GM12878 (cell line): ENCODE measurements around the gene YWHAG. TPM values are rescaled to one million over a fixed set of nuclear protein-coding genes. Genes with fewer than 3 reads are reported as not detected.

Experiments used
- ATAC-seq: fragments of 200-7000 bp; cut with Tn5 transposase; 3 replicates; pipeline ENCODE4 v1.9.1; 2020; ENCODE audit warnings: mild to moderate bottlenecking, moderate library complexity
- BruUV-seq: library from RNA; stranded (reverse); fragments of 400-500 nt; replicated peaks from 2 replicates; lab custom pipeline; 2021; lab: Mats Ljungman, UMichigan
- CTCF ChIA-PET: fragments of 300-600 bp; sonication (Branson Sonifier 250); formaldehyde crosslinking; extraction: SDS; loops from one replicate; lab custom pipeline; 2021; ENCODE audit warnings: inconsistent platforms; lab: Yijun Ruan, JAX
- POLR2A ChIA-PET: fragments of 350-600 bp; formaldehyde crosslinking; extraction: SDS; loops from one replicate; lab custom pipeline; 2021; ENCODE audit warnings: inconsistent platforms; lab: Charles Lee
- RAD21 ChIA-PET: fragments of 300-600 bp; sonication (Branson Sonifier 250); formaldehyde crosslinking; loops from one replicate; lab custom pipeline; 2023; ENCODE audit warnings: antibody characterized with exemption; ENCODE audit not compliant: unreplicated experiment; lab: Charles Lee
- SMC1A ChIA-PET: fragments of 300-600 bp; sonication (Branson Sonifier 250); formaldehyde crosslinking; loops from one replicate; lab custom pipeline; 2023; ENCODE audit not compliant: unreplicated experiment, uncharacterized antibody; lab: Charles Lee
- DNase-seq: peaks from one replicate; pipeline ENCODE4 v3.0.0-alpha.2; 2011; ENCODE audit warnings: low read depth, low spot score
- FAIRE-seq: peaks from 3 replicates; lab custom pipeline; 2011; peaks lifted over from hg19 to GRCh38; lab: Jason Lieb, UNC
- H2AFZ ChIP-seq: 2 replicates; pipeline ENCODE4 v1.6.0; 2011; ENCODE audit warnings: low read depth, low read length, control low read depth; ENCODE audit not compliant: control insufficient read depth
- H3K27ac ChIP-seq: 2 replicates; pipeline ENCODE4 v1.5.1; 2011; ENCODE audit warnings: control low read depth; ENCODE audit not compliant: control insufficient read depth, insufficient read depth
- H3K27me3 ChIP-seq, 2 experiments: replicated peaks in 1 of 2; 2 replicates each; pipeline versions ENCODE4 v1.6.0 to v1.6.1; 2011; ENCODE audit warnings: low read length in 1 of 2; ENCODE audit not compliant: control insufficient read depth in 2 of 2, insufficient read depth in 2 of 2
- H3K36me3 ChIP-seq, 2 experiments: 2 replicates each; pipeline ENCODE4 v1.5.1; 2011; ENCODE audit warnings: low read length in 1 of 2; ENCODE audit not compliant: control insufficient read depth in 2 of 2, insufficient read depth in 2 of 2
- H3K4me1 ChIP-seq: 2 replicates; pipeline ENCODE4 v1.6.1; 2011; ENCODE audit warnings: mild to moderate bottlenecking, low read length, moderate library complexity, mixed read lengths; ENCODE audit not compliant: control insufficient read depth, insufficient read depth
- H3K4me2 ChIP-seq: 2 replicates; pipeline ENCODE4 v1.6.0; 2011; ENCODE audit warnings: control low read depth; ENCODE audit not compliant: control insufficient read depth, insufficient read depth
- H3K4me3 ChIP-seq: fragments of 200-600 bp; sonication (generic); 2 replicates; pipeline ENCODE4 v1.5.1; 2016
- H3K79me2 ChIP-seq: 2 replicates; pipeline ENCODE4 v1.6.0; 2011; ENCODE audit warnings: low read length; ENCODE audit not compliant: control insufficient read depth, insufficient read depth
- H3K9ac ChIP-seq: 2 replicates; pipeline ENCODE4 v1.8.0; 2011; ENCODE audit warnings: low read length, control low read depth, mixed read lengths; ENCODE audit not compliant: control insufficient read depth, insufficient read depth
- H3K9me3 ChIP-seq: replicated peaks from 3 replicates; pipeline ENCODE4 v1.5.1; 2011; ENCODE audit warnings: mild to moderate bottlenecking, low read length; ENCODE audit not compliant: control insufficient read depth, insufficient read depth
- H4K20me1 ChIP-seq: 2 replicates; pipeline ENCODE4 v1.6.0; 2011; ENCODE audit not compliant: control insufficient read depth, insufficient read depth
- CTCF ChIP-seq, 3 experiments: IDR thresholded peaks in 2 of 3; conservative IDR thresholded peaks in 1 of 3; 2 replicates each; pipeline ENCODE4 v1.5.1; 2011; ENCODE audit warnings: low read depth in 3 of 3, low read length in 3 of 3, mild to moderate bottlenecking in 3 of 3, control low read depth in 2 of 3, moderate library complexity in 2 of 3, inconsistent platforms in 1 of 3, mixed read lengths in 1 of 3; ENCODE audit not compliant: control insufficient read depth in 2 of 3, insufficient read depth in 1 of 3; ENCODE audit errors: extremely low read depth in 1 of 3
- ELK1 ChIP-seq: IDR thresholded peaks from 2 replicates; pipeline ENCODE4 v1.6.1; 2012; ENCODE audit warnings: low read depth, low read length, improper control_type of control experiment
- ETV6 ChIP-seq, 2 experiments: fragments of 450-650 bp in 1 of 2; IDR thresholded peaks in 1 of 2; conservative IDR thresholded peaks in 1 of 2; 2 replicates each; pipeline ENCODE4 v1.6.1; 2014; ENCODE audit warnings: antibody characterized with exemption in 1 of 2, borderline replicate concordance in 1 of 2, low read depth in 1 of 2, mild to moderate bottlenecking in 1 of 2, moderate library complexity in 1 of 2
- IRF4 ChIP-seq: IDR thresholded peaks from 2 replicates; pipeline ENCODE4 v1.6.1; 2011; ENCODE audit warnings: low read depth, low read length
- PAX8 ChIP-seq: fragments of 450-650 bp; IDR thresholded peaks from 2 replicates; pipeline ENCODE4 v1.6.1; 2017; ENCODE audit warnings: mild to moderate bottlenecking, moderate library complexity
- PBX3 ChIP-seq: IDR thresholded peaks from 2 replicates; pipeline ENCODE4 v1.6.1; 2011; ENCODE audit warnings: mild to moderate bottlenecking, low read depth, low read length, moderate library complexity; ENCODE audit not compliant: insufficient replicate concordance
- PKNOX1 ChIP-seq: fragments of 450-650 bp; IDR thresholded peaks from 2 replicates; pipeline ENCODE4 v1.6.1; 2016; ENCODE audit warnings: mild to moderate bottlenecking
- RAD21 ChIP-seq: IDR thresholded peaks from 2 replicates; pipeline ENCODE4 v1.6.1; 2011; ENCODE audit warnings: mild to moderate bottlenecking, low read depth, low read length, moderate library complexity; ENCODE audit not compliant: insufficient read depth
- RELA ChIP-seq: fragments of 450-650 bp; IDR thresholded peaks from 2 replicates; pipeline ENCODE4 v1.8.0; 2014; ENCODE audit warnings: borderline replicate concordance; ENCODE audit not compliant: partially characterized antibody
- SREBF2 ChIP-seq: IDR thresholded peaks from 2 replicates; pipeline ENCODE4 v1.6.1; 2012; ENCODE audit warnings: mild to moderate bottlenecking, low read length
- SRF ChIP-seq, 2 experiments: IDR thresholded peaks; 2 replicates each; pipeline ENCODE4 v1.6.1; 2011; ENCODE audit warnings: low read depth in 2 of 2, low read length in 2 of 2, mild to moderate bottlenecking in 1 of 2, moderate library complexity in 1 of 2
- STAT1 ChIP-seq: fragments of 450-650 bp; conservative IDR thresholded peaks from 2 replicates; pipeline ENCODE4 v1.6.1; 2014; ENCODE audit warnings: antibody characterized with exemption, mild to moderate bottlenecking
- ZBTB4 ChIP-seq: fragments of 450-650 bp; formaldehyde crosslinking; IDR thresholded peaks from 2 replicates; pipeline ENCODE4 v1.4.0; 2022; ENCODE audit warnings: mild to moderate bottlenecking, moderate library complexity
- WGBS: methylation state at CpG from one replicate; pipeline ENCODE4 v1.1.6; 2016; ENCODE audit warnings: low lambda C conversion rate; ENCODE audit not compliant: insufficient replicate concordance, insufficient coverage; ENCODE audit errors: missing lambda C conversion rate; 5-methylcytosine and 5-hydroxymethylcytosine counted together
- in situ Hi-C: fragments of 300-500 bp; cut with MboI; formaldehyde crosslinking; loops from 9 replicates; pipeline ENCODE4 v1.14.3; 2018; ENCODE audit warnings: mixed read lengths
- intact Hi-C: fragments of 100-400 bp; cut with micrococcal nuclease; formaldehyde crosslinking; loops from one replicate; pipeline ENCODE4 v1.14.2; 2022; ENCODE audit not compliant: unreplicated experiment
- polyA plus RNA-seq, 11 experiments: library from polyadenylated mRNA; depleted of rRNA in 4 of 11; unstranded in 6 of 11; stranded (reverse) in 5 of 11; fragments of >200 nt; fragmentation: Nextera tagmentation in 4 of 11; fragmentation: Illumina TruSeq in 1 of 11; extraction: Ambion mirVana in 4 of 11; extraction: Trizol in 1 of 11; gene quantifications; 1 replicate in 1 of 11; 2 replicates in 10 of 11; pipeline versions ENCODE4 v1.2.1 to v1.2.3, GENCODE V29; 2011 to 2016; ENCODE audit warnings: inconsistent platforms in 2 of 11, missing spikeins in 2 of 11, low read depth in 1 of 11
- total RNA-seq, 4 experiments: library from RNA; depleted of rRNA in 3 of 4; stranded (reverse); fragments of >200 nt in 3 of 4; fragmentation: Illumina TruSeq in 1 of 4; extraction: Trizol in 1 of 4; gene quantifications; 2 replicates each; pipeline versions ENCODE4 v1.2.1 to v1.2.3, GENCODE V29; 2013 to 2021

The YWHAG gene
- total and polyA plus RNA-seq, 10 of the 15 experiments (the other 5 are each of a cell fraction or from before 2014, with no cell fraction given), result 20.2 to 157 (median 41.3) TPM

- ChIA-PET SMC1A (interaction anchor here (1.1 to 4.9 kb wide), 5 partner anchors 12 to 137 kb away, joined by 3 to 29 read pairs (median 13); partner anchors contain the start of gene YWHAG), POLR2A (interaction anchor here (0.6 to 2.0 kb wide), 4 partner anchors 12 to 53 kb away, joined by 3 to 9 read pairs (median 4); partner anchors contain the start of gene YWHAG), RAD21 (interaction anchor here (0.9 to 9.3 kb wide), 4 partner anchors 11 to 44 kb away, joined by 3 to 86 read pairs (median 6); partner anchors contain the start of gene YWHAG), CTCF (interaction anchor here (0.6 to 11.0 kb wide), 9 partner anchors 12 to 137 kb away, joined by 3 to 229 read pairs (median 8); partner anchors contain the start of genes HSPB1 and YWHAG)
- H3K36me3 ChIP-seq, result no peaks in the 10 kb centered on the region
- no TSS peak for BruUV-seq
- no peak overlapping the region for H3K27ac ChIP-seq
- peaks cover 2% of the 10 kb centered on the region; the same call in 1 of the 2 replicates for H4K20me1 ChIP-seq
- intact Hi-C loops, result no loop called here
- ATAC-seq, result no peak
- DNase-seq, result no peak
- WGBS, result 30% methylated on average over 5 of the region's 5 CpGs
- H3K4me1 ChIP-seq, result peaks cover 14% of the 10 kb centered on the region
- no peak overlapping the region for H2AFZ ChIP-seq
- H3K4me3 ChIP-seq, result no peak overlapping the region
- in situ Hi-C loops, result no loop called here
- H3K9ac ChIP-seq, result no peak overlapping the region
- peaks cover 5% of the 10 kb centered on the region for H3K79me2 ChIP-seq
- no peaks in the 10 kb centered on the region for H3K9me3 ChIP-seq
- no peaks in the 10 kb centered on the region for H3K27me3 ChIP-seq
- H3K4me2 ChIP-seq, result no peak overlapping the region
- FAIRE-seq, result no peak
- TF ChIP-seq PBX3, result peak; percentile 11
- TF ChIP-seq CTCF (IDR thresholded peaks at IDR 0.05 in 2 of 3, conservative IDR thresholded peaks at IDR 0.05 in 1 of 3; ENCODE audit: control insufficient read depth in 2 of 3, extremely low read depth in 1 of 3, insufficient read depth in 1 of 3, low read depth in 3 of 3, low read length in 3 of 3), result peak in 2 of 3 experiments; percentile 7 to 20; a peak in 2 of 6 replicates
- no peak for TF ChIP-seq SREBF2
- TF ChIP-seq PKNOX1, result peak; percentile 79
- TF ChIP-seq ETV6 (conservative IDR thresholded peaks at IDR 0.05 in 1 of 2, IDR thresholded peaks at IDR 0.05 in 1 of 2; ENCODE audit: borderline replicate concordance in 1 of 2, low read depth in 1 of 2), result no peak
- no peak for TF ChIP-seq ZBTB4 (CRISPR knock-in tag)
- TF ChIP-seq RAD21, result peak; percentile 38; the same call in 1 of the 2 replicates
- TF ChIP-seq SRF (IDR thresholded peaks at IDR 0.05; ENCODE audit: low read depth in 2 of 2, low read length in 2 of 2), result no peak
- no peak for TF ChIP-seq ELK1
- no peak for TF ChIP-seq RELA
- TF ChIP-seq IRF4, result no peak
- TF ChIP-seq STAT1, result no peak
- no peak for TF ChIP-seq PAX8
These were observed 43.4 kb downstream of the YWHAG start for GRCh38 chr7:76315364-76315763.
